Gastroesophageal sphincter (tissue), 3 donors: ENCODE measurements around the gene SSNA1.

Experiments used
- EP300 ChIP-seq: sonication (generic); formaldehyde crosslinking; IDR thresholded peaks from one replicate; pipeline ENCODE4 v1.6.1; 2017; ENCODE audit warnings: antibody characterized with exemption, mild to moderate bottlenecking
- POLR2A ChIP-seq, 2 donors: fragments of 450-650 bp; IDR thresholded peaks; one replicate each; pipeline ENCODE4 v1.6.1; 2017; ENCODE audit warnings: antibody characterized with exemption in 2 of 2, mild to moderate bottlenecking in 2 of 2, moderate library complexity in 1 of 2
- POLR2AphosphoS5 ChIP-seq: sonication (generic); formaldehyde crosslinking; IDR thresholded peaks from one replicate; pipeline ENCODE4 v1.6.1; 2017; ENCODE audit warnings: antibody characterized with exemption
- TF ChIP-seq, protein P1 (sequence below), 4 experiments: fragments of 200-600 bp in 2 of 4; fragments of 450-650 bp in 2 of 4; sonication (generic) in 1 of 4; IDR thresholded peaks; one replicate each; pipeline ENCODE4 v1.5.1; 2017 to 2019; ENCODE audit warnings: antibody characterized with exemption in 4 of 4, mild to moderate bottlenecking in 2 of 4, moderate library complexity in 2 of 4

DNA sequence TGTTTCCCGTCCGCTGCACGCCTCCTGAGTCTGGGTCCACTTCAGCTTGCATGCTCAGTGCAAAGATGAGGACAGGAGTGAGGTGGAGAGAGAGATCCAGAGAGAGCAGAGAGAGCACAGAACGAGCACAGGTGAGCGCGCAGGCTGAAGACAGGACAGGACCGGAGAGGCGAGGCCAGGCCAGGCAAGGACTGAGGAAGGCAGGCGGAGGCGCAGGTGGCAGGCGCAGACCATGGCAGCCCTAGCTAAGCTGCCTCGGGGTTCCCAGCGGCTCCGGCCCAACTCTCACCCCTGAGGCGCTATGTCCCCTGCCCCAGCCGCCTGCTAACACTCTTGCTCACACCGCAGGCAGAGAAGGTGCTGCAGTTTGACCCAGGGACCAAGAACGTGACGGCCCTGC is 39.8 kb upstream of the SSNA1 start:
- TF ChIP-seq, protein P1, sequence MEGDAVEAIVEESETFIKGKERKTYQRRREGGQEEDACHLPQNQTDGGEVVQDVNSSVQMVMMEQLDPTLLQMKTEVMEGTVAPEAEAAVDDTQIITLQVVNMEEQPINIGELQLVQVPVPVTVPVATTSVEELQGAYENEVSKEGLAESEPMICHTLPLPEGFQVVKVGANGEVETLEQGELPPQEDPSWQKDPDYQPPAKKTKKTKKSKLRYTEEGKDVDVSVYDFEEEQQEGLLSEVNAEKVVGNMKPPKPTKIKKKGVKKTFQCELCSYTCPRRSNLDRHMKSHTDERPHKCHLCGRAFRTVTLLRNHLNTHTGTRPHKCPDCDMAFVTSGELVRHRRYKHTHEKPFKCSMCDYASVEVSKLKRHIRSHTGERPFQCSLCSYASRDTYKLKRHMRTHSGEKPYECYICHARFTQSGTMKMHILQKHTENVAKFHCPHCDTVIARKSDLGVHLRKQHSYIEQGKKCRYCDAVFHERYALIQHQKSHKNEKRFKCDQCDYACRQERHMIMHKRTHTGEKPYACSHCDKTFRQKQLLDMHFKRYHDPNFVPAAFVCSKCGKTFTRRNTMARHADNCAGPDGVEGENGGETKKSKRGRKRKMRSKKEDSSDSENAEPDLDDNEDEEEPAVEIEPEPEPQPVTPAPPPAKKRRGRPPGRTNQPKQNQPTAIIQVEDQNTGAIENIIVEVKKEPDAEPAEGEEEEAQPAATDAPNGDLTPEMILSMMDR (IDR thresholded peaks at IDR 0.05) = no peak
- TF ChIP-seq POLR2AphosphoS5 = no peak
- TF ChIP-seq EP300 = no peak
- TF ChIP-seq POLR2A (IDR thresholded peaks at IDR 0.05) = no peak
